BLaER1 (cell line): ENCODE measurements around the gene SLMAP.

Experiments used
- H3K27ac ChIP-seq: shearing (Covaris generic); formaldehyde crosslinking; 2 replicates; pipeline ENCODE4 v1.8.1; 2022
- H3K27me3 ChIP-seq: shearing (Covaris generic); formaldehyde crosslinking; 2 replicates; pipeline ENCODE4 v1.8.1; 2022
- H3K36me3 ChIP-seq: shearing (Covaris generic); formaldehyde crosslinking; 2 replicates; pipeline ENCODE4 v1.8.1; 2022
- H3K4me1 ChIP-seq: shearing (Covaris generic); formaldehyde crosslinking; 2 replicates; pipeline ENCODE4 v1.8.1; 2022
- H3K4me2 ChIP-seq: shearing (Covaris generic); formaldehyde crosslinking; 2 replicates; pipeline ENCODE4 v1.8.1; 2022
- H3K4me3 ChIP-seq: shearing (Covaris generic); formaldehyde crosslinking; 2 replicates; pipeline ENCODE4 v1.8.1; 2022
- H3K9ac ChIP-seq: shearing (Covaris generic); formaldehyde crosslinking; 2 replicates; pipeline ENCODE4 v1.8.1; 2022
- H3K9me3 ChIP-seq: shearing (Covaris generic); formaldehyde crosslinking; 2 replicates; pipeline ENCODE4 v1.8.1; 2022
- H4K20me1 ChIP-seq: shearing (Covaris generic); formaldehyde crosslinking; 2 replicates; pipeline ENCODE4 v1.8.1; 2022
- Cebpa-rat ChIP-seq: shearing (Covaris generic); IDR thresholded peaks from 2 replicates; pipeline ENCODE4 v1.8.1; 2022

The SLMAP gene

DNA sequence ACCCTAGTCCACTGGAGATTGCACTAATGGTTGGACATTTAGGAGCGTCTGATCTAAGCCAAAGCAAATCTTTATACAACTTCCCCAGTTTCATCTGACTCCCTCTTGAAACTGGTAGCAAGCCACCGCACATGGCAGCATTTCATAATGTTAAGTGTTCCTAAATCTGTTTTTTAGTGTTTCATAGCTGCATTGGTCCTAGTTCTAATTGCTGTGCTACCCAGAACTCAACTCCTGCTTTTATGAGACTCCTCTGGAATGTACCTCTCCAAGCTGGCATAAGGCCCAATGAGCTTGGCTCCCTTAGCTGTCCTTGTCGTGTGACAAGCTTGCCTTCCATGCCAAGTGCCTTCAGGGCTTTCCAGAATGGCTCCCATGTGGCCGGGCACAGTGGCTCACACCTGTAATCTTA is 186.8 kb downstream of the SLMAP start:
- TF ChIP-seq Cebpa-rat: no peak
- Histone ChIP-seq H4K20me1 (no peaks in the 10 kb centered on the region), H3K36me3 (no peaks in the 10 kb centered on the region), H3K4me1 (no peaks in the 10 kb centered on the region), H3K4me2 (no peak overlapping the region), H3K27me3 (no peaks in the 10 kb centered on the region), H3K4me3 (no peak overlapping the region), H3K9me3 (no peaks in the 10 kb centered on the region; the same call in 1 of the 2 replicates), H3K9ac (no peak overlapping the region), H3K27ac (no peak overlapping the region)

DNA sequence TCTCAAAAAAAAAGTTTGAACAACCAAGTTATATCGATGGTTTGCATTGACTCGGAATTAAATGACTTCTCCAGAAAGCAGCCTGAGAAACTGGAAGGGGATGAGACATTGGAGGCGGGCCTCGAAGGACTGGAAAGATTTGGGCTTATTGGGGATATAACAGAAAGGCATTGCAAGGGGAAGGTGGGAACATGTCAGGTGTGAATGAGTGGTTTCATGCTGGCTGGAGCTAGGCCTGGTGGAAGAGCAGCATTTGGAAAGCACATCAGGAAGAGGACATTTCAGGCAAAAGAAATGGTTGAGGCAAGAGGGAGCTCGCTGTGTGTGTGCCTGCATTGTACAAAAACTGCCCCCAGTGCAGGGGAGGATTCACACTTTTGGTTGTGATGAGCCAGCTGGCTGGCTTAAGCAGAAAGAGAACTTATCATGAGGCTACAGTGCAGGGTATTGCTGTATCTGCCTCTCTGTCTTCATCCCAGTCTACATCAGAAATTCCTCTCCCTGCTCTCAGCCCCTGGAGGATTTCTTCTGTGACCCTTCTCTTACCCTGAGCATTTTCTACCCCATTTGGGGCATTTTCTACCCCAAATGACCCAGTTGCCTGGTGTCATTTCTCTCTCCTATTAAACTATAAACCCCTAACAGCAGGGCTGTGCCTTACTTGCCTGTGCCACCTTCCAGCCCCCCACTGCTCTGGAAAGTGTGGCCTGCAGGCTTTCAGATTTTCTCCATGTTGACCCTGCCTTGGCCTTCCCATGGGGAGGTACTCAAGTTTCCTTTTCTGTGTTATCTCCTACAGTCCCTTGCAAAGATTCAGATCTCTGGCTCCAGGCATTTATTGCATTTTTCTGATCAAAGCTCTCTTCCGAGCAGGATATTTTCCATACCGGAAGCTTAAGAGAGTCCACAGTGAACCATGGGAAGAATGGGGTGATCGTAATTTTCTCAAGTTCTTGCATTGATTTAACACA is 187.7 kb downstream of the SLMAP start:
- no peak for TF ChIP-seq Cebpa-rat
- Histone ChIP-seq H3K9me3 (no peaks in the 10 kb centered on the region; the same call in 1 of the 2 replicates), H3K27me3 (no peaks in the 10 kb centered on the region), H3K36me3 (no peaks in the 10 kb centered on the region), H3K4me1 (no peaks in the 10 kb centered on the region), H3K27ac (no peak overlapping the region), H3K4me3 (no peak overlapping the region), H3K9ac (no peak overlapping the region), H4K20me1 (no peaks in the 10 kb centered on the region), H3K4me2 (no peak overlapping the region)

DNA sequence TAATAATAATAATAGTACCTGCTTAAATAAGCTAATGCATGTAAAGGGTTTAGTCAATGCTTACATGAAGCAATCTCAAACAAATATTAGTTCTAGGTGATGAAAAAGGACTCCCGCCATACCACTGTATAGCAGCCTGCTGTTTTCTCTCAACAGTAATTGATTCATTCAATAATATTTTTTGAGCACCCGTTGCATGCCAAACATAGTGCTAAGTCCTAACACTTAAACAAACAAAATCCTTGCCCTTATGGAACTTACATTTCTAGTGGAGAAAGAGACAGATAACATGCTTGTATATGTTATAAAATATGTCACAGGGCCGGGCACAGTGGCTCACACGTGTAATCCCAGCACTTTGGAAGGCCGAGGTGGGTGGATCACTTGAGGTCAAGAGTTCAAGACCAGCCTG is 190.9 kb downstream of the SLMAP start:
- Histone ChIP-seq H3K36me3 (no peaks in the 10 kb centered on the region), H4K20me1 (no peaks in the 10 kb centered on the region), H3K4me3 (no peak overlapping the region), H3K27me3 (no peaks in the 10 kb centered on the region), H3K27ac (no peak overlapping the region), H3K4me1 (peaks cover 10% of the 10 kb centered on the region), H3K9me3 (no peaks in the 10 kb centered on the region), H3K9ac (no peak overlapping the region), H3K4me2 (no peak overlapping the region)
- no peak for TF ChIP-seq Cebpa-rat

DNA sequence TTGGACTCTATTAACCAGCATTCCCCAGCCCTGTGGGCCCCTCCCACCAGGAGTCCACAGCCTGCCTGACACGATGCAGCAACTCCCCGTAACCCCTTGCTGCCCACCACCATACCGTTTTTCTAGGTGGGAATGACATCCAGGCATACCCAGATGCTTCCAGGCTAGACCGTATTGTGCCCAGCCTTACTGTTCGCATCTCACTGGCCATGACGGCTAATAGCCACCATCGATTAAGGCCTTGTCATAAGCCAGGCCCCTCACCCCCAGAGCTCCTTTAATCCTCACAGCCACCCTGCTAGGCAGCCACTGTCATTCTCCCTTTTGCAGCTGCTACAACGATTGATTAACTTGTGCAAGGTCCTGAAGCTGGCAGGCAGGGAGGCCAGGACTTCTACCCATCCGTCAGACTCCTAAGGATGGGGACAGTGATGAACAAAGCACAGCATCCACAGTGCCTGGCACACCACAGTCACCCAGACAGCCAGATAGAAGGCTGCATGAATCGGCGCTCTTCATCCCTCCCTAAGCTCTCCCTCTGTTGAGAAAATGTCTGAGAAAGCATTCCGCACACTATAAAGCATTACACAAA is 192.1 kb downstream of the SLMAP start:
- Histone ChIP-seq H3K4me2 (no peak overlapping the region), H3K27me3 (no peaks in the 10 kb centered on the region), H4K20me1 (no peaks in the 10 kb centered on the region), H3K4me3 (no peak overlapping the region), H3K27ac (no peak overlapping the region), H3K36me3 (no peaks in the 10 kb centered on the region), H3K4me1 (peaks cover 10% of the 10 kb centered on the region), H3K9ac (no peak overlapping the region), H3K9me3 (no peaks in the 10 kb centered on the region)
- no peak for TF ChIP-seq Cebpa-rat

DNA sequence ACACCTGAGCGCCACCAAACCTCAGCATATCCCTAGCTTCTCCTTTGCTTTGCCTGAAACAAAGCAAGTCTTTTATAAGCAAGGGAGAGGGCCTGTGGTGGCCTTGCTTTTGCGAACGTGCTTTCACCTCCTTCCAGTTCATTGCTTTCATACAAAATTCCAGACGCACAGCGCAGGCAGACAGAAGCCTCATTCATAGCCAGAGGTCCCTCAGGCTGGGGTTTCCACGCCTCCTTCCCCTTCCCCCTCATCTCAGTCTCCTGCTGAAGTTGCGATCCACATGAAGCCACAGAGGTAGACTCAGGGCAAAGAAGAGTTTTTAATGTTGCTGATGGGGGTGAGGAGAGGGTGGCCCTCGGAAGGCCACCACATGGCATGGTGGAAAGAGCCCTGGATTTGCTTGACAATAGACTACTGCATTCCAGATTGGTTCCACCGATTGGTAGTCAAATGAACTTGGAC is 192.7 kb downstream of the SLMAP start:
- Histone ChIP-seq H3K4me3 (no peak overlapping the region), H4K20me1 (no peaks in the 10 kb centered on the region), H3K27ac (no peak overlapping the region), H3K4me2 (no peak overlapping the region), H3K9ac (no peak overlapping the region), H3K4me1 (peaks cover 10% of the 10 kb centered on the region), H3K27me3 (no peaks in the 10 kb centered on the region), H3K36me3 (no peaks in the 10 kb centered on the region), H3K9me3 (no peaks in the 10 kb centered on the region)
- TF ChIP-seq Cebpa-rat: no peak

DNA sequence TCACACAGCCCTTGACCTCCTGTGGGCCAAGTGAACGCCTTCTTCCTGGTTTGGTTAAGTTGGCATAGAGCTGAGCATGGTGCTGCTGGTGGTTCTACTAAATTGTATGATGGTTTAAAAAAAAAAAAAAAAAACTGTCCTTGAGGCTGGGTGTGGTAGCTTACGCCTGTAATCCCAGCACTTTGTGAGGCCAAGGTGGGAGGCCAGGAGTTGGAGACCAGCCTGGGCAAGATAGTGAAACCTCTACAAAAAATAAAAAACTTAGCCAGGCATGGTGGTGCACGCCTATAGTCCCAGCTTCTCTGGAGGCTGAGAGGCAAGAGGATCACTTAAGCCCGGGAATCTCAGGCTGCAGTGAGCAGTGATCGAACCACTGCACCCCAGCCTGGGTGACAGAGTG is 193.2 kb downstream of the SLMAP start:
- no peaks in the 10 kb centered on the region for H3K27me3 ChIP-seq
- H3K27ac ChIP-seq: no peak overlapping the region
- H3K9ac ChIP-seq: no peak overlapping the region
- H3K4me3 ChIP-seq: no peak overlapping the region
- no peak overlapping the region for H3K4me2 ChIP-seq
- no peak for TF ChIP-seq Cebpa-rat
- H4K20me1 ChIP-seq: no peaks in the 10 kb centered on the region
- H3K4me1 ChIP-seq: peaks cover 10% of the 10 kb centered on the region
- no peaks in the 10 kb centered on the region for H3K36me3 ChIP-seq
- H3K9me3 ChIP-seq: no peaks in the 10 kb centered on the region

DNA sequence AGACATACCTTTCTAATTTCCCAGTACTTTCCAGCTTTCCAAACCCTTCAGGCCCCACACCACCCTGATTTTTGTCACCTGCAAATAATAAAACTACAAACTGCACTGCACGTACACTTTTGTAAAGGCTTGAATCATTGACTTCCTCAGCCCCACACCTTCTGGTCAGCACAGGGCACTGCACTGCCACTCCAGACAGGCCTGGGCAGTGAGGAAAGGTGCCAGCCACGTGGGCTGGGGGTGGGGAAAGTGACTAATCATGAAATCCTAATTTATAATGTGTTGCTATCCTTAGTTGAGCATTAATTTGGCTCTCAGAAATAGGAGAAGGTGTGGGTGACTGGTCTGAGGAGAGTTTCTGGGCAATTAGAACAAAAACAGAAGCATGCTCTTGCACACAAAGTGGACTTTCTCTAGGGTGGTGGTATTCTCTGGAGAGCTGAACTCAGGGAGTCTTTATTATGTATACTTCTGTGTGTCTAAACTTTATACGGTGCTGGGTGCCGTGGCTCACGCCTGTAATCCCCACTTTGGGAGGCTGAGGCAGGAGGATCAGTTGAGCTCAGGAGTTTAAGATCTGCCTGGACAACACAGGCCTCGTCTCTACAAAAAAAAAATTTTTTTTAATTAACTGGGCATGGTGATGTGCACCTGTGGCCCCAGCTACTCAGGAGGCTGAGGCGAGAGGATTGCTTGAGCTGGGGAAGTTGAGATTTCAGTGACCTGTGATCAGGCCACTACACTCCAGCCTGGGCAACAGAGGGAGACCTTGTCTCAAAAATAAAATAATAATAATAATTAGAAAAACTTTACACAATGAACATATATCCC is 193.9 kb downstream of the SLMAP start:
- TF ChIP-seq Cebpa-rat: no peak
- Histone ChIP-seq H4K20me1 (no peaks in the 10 kb centered on the region), H3K27me3 (no peaks in the 10 kb centered on the region), H3K4me3 (no peak overlapping the region), H3K9ac (no peak overlapping the region), H3K9me3 (no peaks in the 10 kb centered on the region), H3K27ac (no peak overlapping the region), H3K4me1 (peaks cover 10% of the 10 kb centered on the region), H3K36me3 (no peaks in the 10 kb centered on the region), H3K4me2 (no peak overlapping the region)

DNA sequence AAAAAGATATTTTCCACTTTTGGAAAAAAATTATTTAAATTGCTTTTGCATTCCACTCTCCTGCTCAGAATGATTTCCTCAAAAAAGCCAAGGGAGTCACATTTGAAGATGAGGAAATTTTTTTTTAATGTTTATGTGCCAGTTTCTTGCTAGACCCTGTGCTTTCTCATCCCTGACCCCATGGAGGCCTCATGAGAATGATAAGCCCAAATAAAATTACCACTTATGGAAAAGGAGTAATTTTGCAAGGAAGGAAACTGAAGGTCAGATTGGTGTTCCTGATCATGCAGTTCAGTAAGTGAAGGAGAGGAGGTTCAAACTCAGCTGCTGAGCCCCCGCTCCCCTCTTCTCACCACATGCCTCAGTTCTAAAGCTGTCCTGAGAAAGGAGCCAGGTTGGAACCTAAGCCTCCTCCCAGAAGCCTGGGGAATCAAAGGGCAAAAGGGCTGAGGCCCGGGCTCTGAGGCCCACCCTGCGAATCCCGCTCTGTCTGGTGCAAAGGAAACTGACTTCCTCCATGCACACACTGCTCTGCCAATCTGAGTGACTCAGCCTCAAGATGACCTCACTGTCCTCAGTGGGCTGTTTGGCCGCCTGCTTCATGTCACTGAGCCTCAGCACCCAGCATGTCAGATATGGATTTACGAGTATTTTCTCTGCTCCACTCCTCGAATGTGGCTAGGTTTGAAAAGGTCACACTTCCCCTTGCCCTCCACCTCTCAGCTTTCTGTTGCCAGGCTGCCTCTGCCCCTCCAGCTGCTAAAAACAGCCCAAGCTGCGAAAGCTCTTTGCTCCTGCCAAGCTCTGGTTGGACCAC is 195.2 kb downstream of the SLMAP start:
- H3K27ac ChIP-seq: peak overlapping the region; percentile 16; the same call in 1 of the 2 replicates
- no peak overlapping the region for H3K4me3 ChIP-seq
- TF ChIP-seq Cebpa-rat: no peak
- no peaks in the 10 kb centered on the region for H3K9me3 ChIP-seq
- no peaks in the 10 kb centered on the region for H3K27me3 ChIP-seq
- H3K9ac ChIP-seq: peak overlapping the region; percentile 8; the same call in 1 of the 2 replicates
- peak overlapping the region; percentile 35 for H3K4me2 ChIP-seq
- peaks cover 10% of the 10 kb centered on the region for H3K4me1 ChIP-seq
- no peaks in the 10 kb centered on the region for H4K20me1 ChIP-seq
- H3K36me3 ChIP-seq: no peaks in the 10 kb centered on the region

DNA sequence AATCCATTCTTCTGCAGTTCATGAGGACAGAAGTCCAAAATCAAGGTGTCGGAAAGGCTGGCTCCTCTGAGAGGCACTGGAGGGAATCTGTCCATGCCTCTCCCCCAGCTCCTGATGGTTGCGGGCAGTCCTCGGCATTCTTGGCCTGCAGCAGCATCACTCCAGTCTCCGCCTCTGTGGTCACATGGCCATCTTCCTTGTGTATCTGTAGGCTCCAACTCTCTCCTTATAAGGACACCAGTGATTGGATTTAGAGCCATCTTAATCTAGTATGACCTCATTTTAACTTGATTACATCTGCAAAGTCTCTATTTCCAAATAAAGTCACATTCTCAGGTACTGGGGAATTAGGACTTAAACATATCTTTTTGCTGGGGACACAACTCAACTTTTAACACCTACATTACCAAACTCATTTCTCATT is 196.1 kb downstream of the SLMAP start:
- no peaks in the 10 kb centered on the region for H4K20me1 ChIP-seq
- H3K9me3 ChIP-seq: no peaks in the 10 kb centered on the region
- H3K36me3 ChIP-seq: no peaks in the 10 kb centered on the region
- no peak for TF ChIP-seq Cebpa-rat
- no peak overlapping the region for H3K9ac ChIP-seq
- H3K4me3 ChIP-seq: no peak overlapping the region
- peaks cover 10% of the 10 kb centered on the region for H3K4me1 ChIP-seq
- H3K27ac ChIP-seq: no peak overlapping the region
- no peaks in the 10 kb centered on the region for H3K27me3 ChIP-seq
- H3K4me2 ChIP-seq: no peak overlapping the region
